DMS153 (cell line): ENCODE data around the gene CIBAR2.

Source experiments
- DNase-seq: peaks from one replicate; lab custom pipeline; 2025; lab: John Stamatoyannopoulos, UW

Gene CIBAR2

DNA sequence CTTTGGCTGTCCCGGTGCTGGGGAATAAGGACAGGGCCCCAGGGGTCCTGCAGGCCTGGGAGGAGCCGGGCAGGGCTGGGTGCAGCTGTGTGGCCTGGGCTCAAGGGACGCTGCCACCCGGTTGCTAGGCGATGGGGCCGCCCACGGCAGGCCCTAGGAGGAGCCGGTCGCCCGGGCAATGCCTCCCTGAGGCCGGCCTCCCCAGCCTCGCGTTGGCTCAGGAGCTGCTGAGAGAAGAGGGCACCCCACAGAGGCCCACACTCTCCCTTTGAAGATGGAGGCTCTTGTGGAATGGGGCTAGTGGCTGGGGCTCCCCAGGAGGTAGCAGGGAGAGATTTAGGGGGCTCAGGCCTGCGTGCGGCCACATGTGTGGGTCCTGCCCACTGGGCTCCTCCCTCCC, at the start of gene CIBAR2:
Gene CIBAR2, minus strand, starts transcription at position 109 of the 400 bp plus-strand sequence. CDS start 120 bp downstream, outside the sequence.
- peak; percentile 51 for DNase-seq

DNA sequence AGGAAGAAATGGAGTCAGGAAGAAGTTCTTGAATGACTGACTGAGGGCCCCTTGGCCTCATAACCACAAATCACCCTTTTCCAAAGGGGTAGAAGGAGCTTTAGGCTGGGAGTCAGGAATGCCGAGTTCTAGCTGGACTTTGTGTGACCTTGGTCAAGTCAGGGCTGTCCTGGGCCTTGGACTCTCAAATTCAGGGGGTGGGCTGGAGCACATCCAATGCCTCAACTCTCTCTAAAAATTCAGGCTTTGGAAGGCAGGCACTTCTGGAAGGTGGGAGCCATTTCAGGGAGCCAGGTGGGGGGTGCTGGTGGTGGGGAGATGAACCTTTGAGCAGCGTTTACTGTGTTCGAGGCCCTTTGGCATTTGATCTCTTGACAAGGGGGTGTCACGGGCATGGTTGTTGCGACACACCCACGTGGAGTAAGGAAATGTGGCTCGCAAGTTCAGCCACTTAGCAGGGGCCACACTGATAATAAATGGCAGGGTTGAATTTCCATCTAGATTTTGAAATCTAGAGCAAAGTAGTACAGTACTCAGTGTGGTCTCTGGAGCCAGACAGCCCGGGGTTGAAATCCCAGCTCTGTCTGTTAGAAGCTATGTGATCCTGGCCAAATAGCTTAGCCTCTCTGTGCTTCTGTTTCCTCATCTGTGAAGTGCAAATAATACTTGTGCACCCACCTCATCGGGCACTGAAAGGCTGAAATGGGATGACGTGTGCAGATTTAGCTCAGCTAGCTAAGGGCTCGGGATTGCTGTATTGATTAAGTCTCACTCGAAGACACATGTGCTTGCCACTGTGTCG, 47.1 kb upstream of the CIBAR2 start:
- no peak for DNase-seq

DNA sequence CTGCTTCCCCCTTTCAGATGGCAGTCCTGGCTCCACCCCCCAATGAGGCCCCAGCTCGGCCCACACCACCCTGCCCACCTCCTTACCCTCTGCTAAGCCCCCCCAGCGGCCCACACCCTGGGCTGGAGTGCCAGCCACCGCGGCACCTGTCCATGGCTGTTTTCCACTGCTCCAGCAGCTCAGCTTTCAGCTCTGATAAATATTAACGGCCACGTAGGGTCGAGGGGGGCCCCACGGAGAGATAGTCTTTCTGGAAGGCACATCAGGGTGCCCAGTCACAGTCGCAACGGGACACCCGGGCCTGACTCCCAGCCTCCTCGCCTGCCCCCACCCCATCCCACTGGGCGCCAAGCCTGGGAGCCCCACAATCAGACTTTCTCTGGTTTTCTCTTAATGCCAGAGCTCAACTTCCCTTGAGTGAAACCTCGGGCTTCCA, 46.5 kb upstream of the CIBAR2 start:
- no peak for DNase-seq

DNA sequence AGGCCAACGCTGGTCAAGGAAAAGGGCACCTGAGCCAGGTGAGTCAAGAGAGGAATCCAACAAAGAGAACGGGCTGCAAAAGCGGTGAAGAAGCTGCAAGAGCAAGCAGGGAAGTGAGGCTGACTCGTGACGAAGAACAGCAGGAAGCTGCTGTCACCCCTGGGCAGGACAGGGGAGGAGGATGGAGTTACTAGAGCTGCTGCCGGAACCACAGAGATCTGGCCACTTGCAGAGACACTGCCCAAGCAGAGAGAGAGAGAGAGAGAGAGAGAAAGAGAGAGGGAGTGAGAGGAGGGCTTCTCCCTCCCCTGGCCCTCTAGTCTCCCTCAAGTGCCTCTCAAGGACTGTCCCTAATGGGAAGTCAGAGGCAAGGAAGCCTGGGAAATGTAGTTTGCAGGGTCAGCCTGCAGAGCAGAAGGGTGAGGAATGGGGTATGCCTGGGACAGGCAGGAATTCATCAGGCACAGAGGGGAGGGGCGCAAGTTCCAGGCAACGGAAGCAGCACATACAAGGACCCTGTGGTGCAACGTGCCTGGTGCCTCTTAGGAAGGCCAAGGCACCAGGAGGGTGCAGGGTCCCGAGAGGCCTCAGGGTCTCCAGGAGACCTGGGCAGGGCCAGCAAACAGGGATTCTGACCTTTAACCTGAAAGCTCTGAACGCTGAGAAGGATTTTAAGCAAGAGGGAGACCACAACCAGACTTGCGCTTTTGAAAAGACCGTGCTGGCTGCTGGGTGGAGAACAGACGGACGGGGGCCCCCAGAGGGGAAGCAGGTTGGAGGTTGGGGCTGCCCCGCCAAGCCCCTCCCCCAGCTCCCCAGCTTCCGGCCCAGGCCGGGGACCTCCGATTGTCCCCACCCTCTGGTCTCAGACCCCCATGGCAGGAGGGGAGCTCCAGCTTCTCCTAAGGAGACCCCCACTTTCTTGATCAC, 45.8 kb upstream of the CIBAR2 start:
- DNase-seq = no peak

DNA sequence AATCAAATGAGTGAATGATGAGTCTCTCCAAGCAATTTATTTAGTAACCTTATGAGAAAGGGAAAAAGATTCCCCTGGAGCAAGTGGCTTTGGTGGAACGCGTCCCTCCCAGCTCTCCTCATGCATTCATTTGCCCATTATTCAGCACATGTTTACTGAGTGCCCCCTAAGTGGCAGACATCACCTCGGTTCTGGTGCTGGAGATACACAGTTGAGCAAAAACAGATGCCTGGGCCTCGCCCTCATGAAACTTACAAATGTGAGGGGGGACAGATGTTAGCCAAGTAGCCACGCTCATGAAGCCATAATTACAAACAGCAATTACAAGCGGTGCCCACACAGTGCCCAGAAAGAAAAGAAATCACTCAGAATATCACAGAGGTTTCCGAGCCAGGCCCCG, 45.1 kb upstream of the CIBAR2 start:
- DNase-seq = no peak

DNA sequence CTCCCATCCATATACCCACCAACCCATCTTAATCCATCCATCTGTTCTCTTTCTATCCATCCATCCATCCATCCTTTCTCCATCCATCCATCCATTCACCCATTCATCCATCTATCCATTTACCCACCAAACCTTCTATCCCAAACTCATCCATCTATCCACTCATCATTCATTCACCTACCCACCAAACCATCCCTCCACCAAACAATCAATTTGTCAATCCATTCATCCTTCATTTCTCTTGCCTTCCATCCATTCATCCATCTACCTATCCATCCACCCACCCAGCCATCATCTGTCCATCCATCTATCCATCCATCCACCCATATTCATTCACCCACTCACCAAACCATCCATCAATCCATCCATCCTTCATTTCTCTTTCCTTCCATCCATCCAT, 44.6 kb upstream of the CIBAR2 start:
- no peak for DNase-seq

DNA sequence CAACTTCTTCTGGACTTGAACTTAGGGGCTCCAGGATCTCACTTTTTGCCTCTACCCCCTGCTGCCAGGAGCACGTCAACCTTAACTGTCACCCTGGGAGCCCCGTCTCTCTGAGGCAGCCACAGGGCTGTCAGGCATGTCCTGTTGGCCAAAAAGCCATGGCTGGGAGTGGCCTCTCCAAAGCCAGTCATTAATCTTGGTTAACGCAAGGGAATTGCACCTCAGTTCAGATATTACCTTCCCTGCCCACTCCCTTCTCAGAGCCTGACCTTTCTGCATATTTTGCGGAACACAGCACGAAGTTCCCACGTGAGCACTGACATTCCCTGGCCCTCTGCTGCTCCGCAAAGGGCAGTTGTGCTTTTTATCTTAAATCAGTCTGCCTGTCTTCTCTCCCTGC, 44.2 kb upstream of the CIBAR2 start:
- DNase-seq = no peak

DNA sequence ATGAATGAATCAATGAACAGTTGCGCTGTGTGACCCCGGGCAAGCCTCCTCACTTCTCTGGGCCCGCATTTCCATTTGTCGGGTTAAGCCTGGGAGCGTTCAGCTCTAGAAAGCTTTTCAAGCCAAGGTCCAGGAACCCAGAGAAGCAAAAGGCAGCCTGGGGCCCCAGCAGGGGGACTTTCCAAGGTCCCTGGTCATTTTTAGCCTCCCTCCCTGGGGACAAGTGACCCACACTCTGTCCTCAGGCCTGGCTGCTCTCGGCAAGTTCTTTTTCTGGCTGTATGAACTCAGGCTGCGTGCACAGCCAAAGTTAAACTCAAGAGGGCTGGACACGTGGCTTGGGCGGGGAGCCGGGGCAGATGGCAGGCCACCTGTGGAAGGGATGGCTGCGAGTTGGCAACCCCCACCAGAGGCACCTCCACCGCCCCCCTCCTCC, 41.4 kb upstream of the CIBAR2 start:
- DNase-seq = peak; percentile 14

DNA sequence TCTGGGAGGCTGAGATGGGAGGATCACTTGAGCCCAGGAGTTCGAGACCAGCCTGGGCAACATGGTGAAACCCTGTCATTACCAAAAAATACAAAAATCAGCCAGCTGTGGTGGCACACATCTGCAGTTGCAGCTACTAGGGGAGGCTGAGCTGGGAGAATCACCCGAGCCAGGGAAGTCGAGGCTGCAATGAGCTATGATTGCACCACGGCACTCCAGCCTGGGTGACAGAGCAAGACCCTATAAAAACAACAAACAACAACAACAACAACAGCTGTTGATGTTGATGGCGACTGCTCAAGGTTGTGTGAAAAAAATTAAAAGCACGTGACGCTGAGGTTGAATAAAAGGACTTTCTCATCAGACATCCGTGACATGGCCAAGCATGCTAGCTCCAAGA, 40.8 kb upstream of the CIBAR2 start:
- DNase-seq = no peak

DNA sequence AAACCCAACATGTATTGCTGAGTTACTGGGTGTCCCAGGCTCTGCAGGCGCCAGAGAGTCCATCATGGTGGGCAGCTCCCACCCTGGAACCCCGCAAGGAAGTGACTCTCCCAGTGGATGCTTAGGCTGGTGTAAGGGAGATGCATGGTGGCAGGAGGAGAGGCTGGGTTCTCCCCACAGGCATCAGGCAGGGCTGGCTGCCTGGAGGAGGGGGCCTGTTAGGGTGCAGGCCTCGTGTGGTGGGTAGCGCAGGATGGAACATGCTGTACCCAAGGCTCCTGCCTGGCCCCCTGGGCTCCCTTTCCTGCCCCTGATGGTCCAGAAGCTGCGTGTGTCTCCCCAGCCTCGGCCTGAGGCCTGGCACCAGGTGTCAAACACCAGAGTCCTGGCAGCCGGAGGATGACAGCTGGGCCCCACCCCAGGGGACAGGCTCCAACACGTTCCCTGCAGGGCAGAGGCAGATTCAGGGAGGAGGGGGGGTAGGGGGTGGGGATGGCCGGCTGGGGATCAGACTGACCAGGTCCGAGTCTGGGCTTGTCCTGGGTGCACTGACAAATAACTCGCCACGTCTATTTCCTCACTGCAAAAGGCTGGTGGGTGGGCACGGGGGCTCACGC, 40.2 kb upstream of the CIBAR2 start:
- peak; percentile 29 for DNase-seq

DNA sequence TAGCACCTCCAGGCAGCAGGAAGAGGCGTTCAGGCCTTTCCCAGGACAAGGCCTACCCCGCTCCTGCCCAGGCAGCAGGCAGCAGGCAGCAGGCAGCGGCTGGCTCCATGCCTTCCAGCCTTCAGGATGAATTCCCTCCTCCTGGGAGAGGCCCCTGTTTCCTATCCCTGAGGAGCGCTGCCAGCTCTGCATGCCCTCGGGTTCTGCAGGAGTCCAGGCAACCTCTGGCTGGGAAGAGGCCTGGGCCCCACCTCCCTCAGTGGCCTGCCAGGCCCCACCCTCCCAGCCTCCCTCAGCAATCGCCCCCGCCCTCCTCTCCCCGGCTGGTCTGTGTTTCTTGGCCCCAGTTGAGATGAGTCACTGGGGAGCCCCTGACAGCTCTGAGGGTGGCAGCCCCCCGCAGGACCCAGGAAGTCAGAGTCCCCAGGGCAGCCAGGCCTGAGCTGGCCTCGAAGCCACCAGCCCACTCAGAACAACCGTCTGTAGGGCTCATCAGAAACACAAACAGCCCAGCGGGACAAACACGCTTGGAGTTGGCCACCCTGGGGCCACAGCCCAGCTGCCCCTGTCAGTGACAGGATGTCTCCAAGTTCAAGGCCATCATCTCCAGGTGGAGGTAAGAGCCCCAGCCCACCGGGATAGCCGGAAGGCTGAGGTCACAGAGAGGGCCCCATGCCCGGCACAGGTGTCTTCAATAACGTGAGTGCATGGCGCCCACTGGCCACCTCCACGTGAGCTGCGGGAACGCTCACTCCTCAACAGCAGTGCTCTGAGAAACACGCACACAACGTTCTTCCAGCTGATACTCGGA, 39.5 kb upstream of the CIBAR2 start:
- no peak for DNase-seq

DNA sequence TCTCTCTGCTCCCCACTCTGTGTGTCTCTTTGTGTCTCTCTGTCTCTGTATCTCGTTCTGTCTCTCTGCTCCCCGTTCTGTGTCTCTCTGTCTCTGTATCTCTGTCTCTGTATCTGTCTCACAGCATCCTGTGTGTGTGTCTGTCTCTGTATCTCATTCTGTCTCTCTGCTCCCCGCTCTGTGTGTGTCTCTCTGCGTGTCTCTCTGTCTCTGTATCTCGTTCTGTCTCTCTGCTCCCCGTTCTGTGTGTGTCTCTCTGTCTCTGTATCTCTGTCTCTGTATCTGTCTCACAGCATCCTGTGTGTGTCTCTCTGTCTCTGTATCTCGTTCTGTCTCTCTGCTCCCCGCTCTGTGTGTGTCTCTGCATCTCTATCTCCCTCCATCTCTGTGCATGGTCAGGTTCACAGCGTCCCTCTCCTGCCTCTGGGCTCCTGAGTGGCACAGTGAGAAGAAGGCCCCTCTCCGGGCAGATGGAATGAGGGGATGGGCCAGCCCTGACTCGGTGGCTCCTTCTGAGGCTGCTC, 38.9 kb upstream of the CIBAR2 start:
- DNase-seq = no peak

DNA sequence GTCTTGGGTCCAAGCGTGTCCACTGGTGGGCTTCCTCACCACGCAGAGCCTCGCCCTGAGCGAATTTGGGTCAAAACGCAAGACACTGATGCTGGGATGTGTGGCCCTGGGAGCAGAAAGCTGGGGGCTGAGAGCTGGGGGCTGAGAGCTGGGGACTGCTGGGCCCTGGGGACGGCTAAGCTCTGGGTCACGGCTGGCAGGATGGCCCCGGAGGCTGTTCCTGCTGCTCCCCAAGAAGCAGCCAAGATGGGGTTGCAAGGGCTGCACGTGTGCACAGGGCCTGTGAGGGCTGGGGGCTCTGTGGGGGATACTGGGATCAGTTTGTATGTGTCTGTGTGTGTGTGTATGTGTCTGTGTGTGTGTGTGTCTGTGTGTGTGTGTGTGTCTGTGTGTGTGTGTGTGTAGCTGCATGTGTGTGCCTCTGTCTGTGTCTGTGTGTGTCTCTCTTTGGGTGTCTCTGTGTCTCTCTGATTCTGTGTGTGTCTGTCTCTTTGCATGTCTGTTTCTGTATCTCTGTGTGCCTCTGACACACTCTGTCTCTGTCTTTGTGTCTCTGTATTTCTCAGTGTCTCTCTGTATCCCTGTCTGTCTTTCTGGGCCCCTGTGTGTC, 38.2 kb upstream of the CIBAR2 start:
- no peak for DNase-seq

DNA sequence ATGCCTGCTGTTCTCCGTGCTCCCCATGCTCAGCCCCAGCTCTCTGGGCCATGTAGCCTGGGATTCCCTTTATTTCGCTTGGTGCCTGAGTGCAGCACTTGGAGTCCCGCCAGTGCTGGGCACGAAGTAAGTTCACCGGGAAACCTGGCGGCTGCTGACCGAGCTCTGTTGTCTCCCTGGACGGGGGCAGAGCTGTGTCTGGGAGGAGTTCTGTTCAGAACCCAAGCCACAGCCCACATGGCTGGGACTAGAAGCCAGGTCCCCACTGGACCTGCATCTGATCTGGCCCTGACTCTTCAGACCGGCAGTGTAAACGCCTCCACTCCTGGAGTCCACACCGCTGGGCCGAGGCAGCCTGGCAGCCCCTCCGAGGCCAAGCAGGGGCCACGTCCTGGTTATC, 37.5 kb upstream of the CIBAR2 start:
- no peak for DNase-seq

DNA sequence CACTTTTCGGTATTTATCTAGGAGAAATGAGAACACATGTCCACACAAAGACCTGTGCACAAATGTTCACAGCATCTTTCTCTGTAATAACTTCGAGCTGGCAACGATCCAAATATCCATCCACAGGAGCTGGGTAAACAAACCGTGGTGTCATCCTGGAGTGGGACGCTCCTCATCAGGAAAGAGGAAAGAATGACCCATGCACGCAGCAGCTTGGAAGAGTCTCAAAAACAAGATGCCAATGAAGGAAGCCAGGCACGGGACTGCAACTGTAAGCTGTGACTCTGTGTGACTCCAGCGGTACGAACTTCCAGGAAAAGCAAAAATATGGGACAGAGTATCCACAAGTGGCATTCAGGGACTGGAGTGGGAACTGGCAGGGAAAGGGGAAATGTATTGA, 36.7 kb upstream of the CIBAR2 start:
- DNase-seq = peak; percentile 30

DNA sequence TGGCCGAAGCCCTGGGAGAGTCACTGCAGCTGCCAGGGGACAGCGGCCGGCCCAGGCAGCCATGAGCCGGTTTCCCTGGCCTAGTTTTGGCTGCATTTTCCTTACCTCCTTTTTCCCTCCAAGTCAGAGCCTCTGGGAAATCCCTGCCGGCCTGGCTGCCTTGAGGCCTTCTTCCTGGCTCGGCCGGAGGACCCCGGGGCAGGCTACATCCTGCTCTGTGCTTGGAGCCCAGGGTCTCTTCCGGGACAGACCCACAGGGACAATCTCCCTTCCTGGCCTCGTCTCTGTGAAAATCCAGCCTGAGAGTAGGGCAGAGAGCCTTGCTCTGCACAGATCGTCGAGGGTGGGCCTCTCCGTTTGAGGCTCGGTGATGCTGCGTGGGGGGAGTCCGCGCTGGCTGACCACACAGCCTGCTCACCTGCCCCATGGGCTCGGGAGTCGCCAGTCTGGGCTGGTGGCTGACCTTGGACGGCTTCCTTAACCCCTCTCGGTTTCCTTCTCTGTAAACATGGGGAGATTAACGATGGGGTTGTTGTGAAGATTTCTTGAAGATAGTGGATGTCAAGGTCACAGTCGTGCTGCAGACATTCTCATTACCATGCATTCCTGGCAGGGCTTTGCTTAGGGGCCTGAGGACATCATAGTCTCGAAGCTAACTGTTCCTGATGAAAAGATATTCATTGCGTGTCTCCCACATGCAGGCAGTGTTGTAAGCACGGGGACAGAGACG, 34.8 kb upstream of the CIBAR2 start:
- no peak for DNase-seq

DNA sequence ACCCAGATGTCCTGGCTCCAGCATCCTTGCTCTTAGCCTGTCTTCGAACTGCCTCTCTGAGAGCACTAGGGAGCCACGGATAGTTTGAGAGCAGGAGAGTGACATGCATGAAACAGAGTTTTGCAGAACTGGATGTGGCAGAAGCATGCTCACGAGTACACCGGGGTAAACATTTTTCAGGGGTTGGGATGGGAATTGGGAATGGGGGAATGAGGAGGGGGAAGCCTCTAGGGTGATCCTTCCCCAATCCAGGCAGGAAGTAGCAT, 34.2 kb upstream of the CIBAR2 start:
- no peak for DNase-seq

DNA sequence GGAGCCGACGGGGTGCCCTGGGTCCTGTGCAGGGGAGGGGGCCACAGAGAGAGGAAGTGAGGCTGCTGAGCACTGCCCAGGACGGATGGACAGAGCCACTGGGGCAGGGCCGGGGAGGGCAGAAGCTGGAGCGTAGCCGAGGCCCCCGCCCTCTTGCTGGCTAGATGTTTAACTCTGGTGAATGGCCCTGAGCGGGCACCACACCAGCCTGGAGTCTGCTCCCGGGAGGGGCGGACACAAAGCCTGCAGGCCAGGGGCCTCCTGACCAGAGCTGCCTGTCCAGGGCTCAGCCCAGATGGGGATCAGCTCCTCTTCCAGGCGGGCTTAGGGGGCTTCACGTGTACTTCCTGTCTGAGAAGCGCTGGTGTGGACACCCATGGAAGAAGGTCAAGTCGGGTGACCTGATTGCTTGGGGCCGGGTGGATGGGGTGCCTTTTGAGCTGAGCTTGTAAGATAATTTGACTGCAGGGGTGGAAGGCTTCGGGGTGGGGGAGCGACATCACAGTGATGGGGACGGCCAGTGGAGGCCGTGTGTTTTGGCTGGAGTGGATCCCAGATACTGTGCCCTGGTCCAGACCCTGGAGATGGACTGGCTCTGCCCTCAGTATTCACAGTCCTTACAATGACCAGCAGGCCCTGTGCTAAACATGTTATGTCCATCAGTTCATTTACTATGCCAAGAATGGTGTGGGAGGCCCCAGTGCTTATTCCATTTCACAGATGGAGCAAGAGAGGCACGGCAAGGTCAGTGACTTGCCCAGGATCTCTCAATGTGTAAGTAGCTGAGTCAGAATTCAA, 33.7 kb upstream of the CIBAR2 start:
- DNase-seq = no peak

DNA sequence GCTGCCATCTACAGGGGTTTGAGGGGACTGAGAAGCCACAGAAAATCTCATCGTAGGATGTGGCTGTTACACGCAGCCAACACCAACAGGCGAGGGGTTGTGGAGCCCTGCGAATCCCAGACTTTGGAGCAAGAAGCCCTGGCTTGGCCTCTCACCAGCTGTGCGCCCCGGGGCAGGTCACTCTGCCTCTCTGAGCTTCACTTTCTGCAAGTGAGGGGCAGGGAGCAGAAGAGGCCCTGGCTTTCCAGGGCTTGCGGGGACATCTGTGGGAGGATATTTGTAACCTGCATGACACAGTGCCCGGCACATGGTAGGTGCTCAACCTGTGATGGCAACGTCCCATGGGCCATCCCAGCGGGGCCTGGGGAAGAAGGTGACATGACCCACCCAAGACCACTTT, 32.9 kb upstream of the CIBAR2 start:
- no peak for DNase-seq
